Measurements from ENCODE around the gene ALPL. TPM values are rescaled to one million over a fixed set of nuclear protein-coding genes. Genes with fewer than 3 reads are reported as not detected.

The ALPL gene
- total RNA-seq, 1 experiment from 2014 or later: 4.8 TPM

DNA sequence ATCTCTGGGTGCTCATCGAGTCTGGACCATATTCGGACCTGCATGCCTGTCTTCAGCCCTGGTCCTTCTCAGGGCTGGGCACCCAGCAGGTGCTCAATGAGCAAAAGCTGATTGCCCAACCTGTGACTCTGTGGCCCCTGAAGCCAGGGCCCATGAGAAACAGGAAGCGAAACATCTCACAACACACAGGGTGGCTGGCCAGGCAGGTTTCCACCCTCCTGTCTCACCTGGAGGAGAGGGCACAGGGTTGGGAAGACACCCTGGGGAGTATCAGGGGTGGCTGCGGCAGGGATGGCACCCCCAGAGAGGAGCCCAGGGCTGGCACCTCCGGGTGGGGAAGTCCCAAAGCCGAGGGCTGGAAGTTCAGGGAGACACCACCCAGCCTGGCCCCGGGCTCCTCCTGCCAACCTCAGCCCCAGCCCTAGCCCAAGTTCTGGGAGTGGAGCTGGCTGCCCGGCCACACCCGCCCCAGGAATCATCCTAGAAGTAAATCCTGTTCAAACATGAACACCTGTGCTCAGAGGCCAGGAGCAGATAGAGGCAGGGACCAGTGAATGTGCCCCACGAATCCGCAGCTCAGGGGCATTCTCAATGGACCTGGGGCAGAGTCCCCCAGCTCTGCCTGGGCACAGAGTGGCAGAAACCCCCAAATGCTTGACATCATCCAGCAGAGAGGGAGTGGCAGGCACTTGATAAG lies 105.3 kb downstream of the ALPL start:
- DNase-seq (ENCODE audit: low spot score): no peak
- no peaks in the 10 kb centered on the region for H3K9me3 ChIP-seq (ENCODE audit: low read depth, low read length, poor library complexity, severe bottlenecking)
- TF ChIP-seq EZH2 (IDR thresholded peaks at IDR 0.05; ENCODE audit: borderline replicate concordance, low read depth, low read length, poor library complexity, severe bottlenecking): no peak
- intact Hi-C loops (cut with micrococcal nuclease; ENCODE audit: unreplicated experiment): no loop called here
- ChIA-PET POLR2A (ENCODE audit: low non-redundant PET) (no interaction called here), CTCF (no interaction called here)
- H3K36me3 ChIP-seq (ENCODE audit: insufficient read depth, low read length, poor library complexity, severe bottlenecking): peaks cover 14% of the 10 kb centered on the region
- no peaks in the 10 kb centered on the region for H3K27me3 ChIP-seq (replicated peaks; ENCODE audit: insufficient read depth, low read depth, low read length, poor library complexity)
- no TSS peak for BruUV-seq (replicated peaks)
- peaks cover 9% of the 10 kb centered on the region for H3K4me1 ChIP-seq (ENCODE audit: insufficient read depth, low read length, poor library complexity, severe bottlenecking)
- H3K27ac ChIP-seq (ENCODE audit: low read depth, low read length, poor library complexity, severe bottlenecking): no peak overlapping the region
- H3K4me3 ChIP-seq (ENCODE audit: low read depth, low read length, poor library complexity, severe bottlenecking): no peak overlapping the region

DNA sequence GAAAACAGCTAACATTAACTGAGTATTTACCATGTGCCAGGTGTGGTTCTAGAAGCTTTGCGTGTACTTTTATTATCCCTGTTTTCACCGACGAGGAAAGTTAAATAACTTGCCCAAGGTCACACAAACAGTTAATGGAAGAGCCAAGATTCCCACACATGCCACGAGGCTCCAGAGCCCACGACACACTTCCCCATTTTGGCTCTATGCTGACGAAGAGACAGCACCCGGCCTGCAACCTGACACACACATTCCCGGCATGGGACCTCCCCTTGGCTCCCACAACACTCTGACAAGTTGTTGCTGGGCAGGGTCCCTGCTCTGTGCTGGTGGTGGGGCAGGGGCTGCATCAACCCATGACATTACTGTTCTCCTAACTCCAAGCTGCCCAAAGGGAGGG lies 107.1 kb downstream of the ALPL start:
- TF ChIP-seq, protein P1, sequence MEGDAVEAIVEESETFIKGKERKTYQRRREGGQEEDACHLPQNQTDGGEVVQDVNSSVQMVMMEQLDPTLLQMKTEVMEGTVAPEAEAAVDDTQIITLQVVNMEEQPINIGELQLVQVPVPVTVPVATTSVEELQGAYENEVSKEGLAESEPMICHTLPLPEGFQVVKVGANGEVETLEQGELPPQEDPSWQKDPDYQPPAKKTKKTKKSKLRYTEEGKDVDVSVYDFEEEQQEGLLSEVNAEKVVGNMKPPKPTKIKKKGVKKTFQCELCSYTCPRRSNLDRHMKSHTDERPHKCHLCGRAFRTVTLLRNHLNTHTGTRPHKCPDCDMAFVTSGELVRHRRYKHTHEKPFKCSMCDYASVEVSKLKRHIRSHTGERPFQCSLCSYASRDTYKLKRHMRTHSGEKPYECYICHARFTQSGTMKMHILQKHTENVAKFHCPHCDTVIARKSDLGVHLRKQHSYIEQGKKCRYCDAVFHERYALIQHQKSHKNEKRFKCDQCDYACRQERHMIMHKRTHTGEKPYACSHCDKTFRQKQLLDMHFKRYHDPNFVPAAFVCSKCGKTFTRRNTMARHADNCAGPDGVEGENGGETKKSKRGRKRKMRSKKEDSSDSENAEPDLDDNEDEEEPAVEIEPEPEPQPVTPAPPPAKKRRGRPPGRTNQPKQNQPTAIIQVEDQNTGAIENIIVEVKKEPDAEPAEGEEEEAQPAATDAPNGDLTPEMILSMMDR (conservative IDR thresholded peaks at IDR 0.05; ENCODE audit: low read depth, low read length): no peak
- no peak for TF ChIP-seq EZH2 (IDR thresholded peaks at IDR 0.05; ENCODE audit: borderline replicate concordance, low read depth, low read length, poor library complexity, severe bottlenecking)
- BruUV-seq (replicated peaks): no TSS peak

DNA sequence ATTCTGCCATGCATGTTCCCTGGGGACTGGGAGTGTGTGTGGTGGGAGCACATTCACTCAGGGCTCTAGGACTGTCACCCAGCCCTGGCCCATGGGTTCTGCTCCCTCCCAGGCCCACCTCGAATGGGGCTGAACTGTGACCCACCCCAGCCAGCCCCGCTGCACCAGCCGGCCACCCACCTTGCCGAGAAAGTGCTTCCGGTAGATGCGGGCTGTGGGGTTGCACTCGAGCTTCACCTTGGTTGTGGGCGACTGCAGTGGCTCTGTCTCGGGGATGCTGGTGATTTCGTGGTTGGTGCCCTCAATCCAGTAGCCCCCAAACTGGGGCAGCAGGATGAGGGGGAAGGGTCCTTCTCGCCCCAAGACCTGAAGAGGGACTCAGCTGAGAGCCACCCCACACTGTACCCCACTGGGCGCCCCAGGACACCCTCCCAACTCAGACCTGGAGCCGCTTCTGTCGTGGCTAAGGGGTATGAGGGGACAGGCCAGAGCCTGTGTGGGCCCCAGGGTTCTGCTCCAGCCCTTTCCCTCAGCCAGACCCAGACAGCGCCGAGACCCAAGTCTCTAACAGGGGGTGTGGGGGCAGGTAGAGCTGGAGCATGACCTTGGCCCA lies 108.0 kb downstream of the ALPL start:
- no TSS peak for BruUV-seq (replicated peaks)
- Histone ChIP-seq H3K27me3 (replicated peaks; ENCODE audit: insufficient read depth, low read depth, low read length, poor library complexity) (no peaks in the 10 kb centered on the region), H3K36me3 (ENCODE audit: insufficient read depth, low read length, poor library complexity, severe bottlenecking) (peaks cover 9% of the 10 kb centered on the region), H3K4me1 (ENCODE audit: insufficient read depth, low read length, poor library complexity, severe bottlenecking) (peaks cover 30% of the 10 kb centered on the region), H3K4me3 (ENCODE audit: low read depth, low read length, poor library complexity, severe bottlenecking) (no peak overlapping the region), H3K9me3 (ENCODE audit: low read depth, low read length, poor library complexity, severe bottlenecking) (no peaks in the 10 kb centered on the region), H3K27ac (ENCODE audit: low read depth, low read length, poor library complexity, severe bottlenecking) (no peak overlapping the region)
- TF ChIP-seq EZH2 (IDR thresholded peaks at IDR 0.05; ENCODE audit: borderline replicate concordance, low read depth, low read length, poor library complexity, severe bottlenecking): no peak
- TF ChIP-seq, protein P1 (conservative IDR thresholded peaks at IDR 0.05; ENCODE audit: low read depth, low read length): no peak
- ChIA-PET POLR2A (ENCODE audit: low non-redundant PET) (no interaction called here), CTCF (no interaction called here)
- intact Hi-C loops (cut with micrococcal nuclease; ENCODE audit: unreplicated experiment): no loop called here
- no peak for DNase-seq (ENCODE audit: low spot score)

More for the DNA sequence above, 107.1 kb downstream of the ALPL start:
- no peaks in the 10 kb centered on the region for H3K27me3 ChIP-seq (replicated peaks; ENCODE audit: insufficient read depth, low read depth, low read length, poor library complexity)
- ChIA-PET CTCF (interaction anchor here (0.7 kb wide), 1 partner anchor 15 kb away, joined by 6 read pairs; no protein-coding TSS in a partner anchor), POLR2A (ENCODE audit: low non-redundant PET) (interaction anchor here (0.5 kb wide), 1 partner anchor 136 kb away, joined by 11 read pairs; no protein-coding TSS in a partner anchor)
- no peak for DNase-seq (ENCODE audit: low spot score)
- H3K36me3 ChIP-seq (ENCODE audit: insufficient read depth, low read length, poor library complexity, severe bottlenecking): peaks cover 13% of the 10 kb centered on the region
- peaks cover 27% of the 10 kb centered on the region for H3K4me1 ChIP-seq (ENCODE audit: insufficient read depth, low read length, poor library complexity, severe bottlenecking)
- no peak overlapping the region for H3K27ac ChIP-seq (ENCODE audit: low read depth, low read length, poor library complexity, severe bottlenecking)
- no peaks in the 10 kb centered on the region for H3K9me3 ChIP-seq (ENCODE audit: low read depth, low read length, poor library complexity, severe bottlenecking)
- H3K4me3 ChIP-seq (ENCODE audit: low read depth, low read length, poor library complexity, severe bottlenecking): no peak overlapping the region
- intact Hi-C loops (cut with micrococcal nuclease; ENCODE audit: unreplicated experiment): no loop called here
